Suppressor macrophage treated with lipopolysaccharide for 1 hour (primary cell): ENCODE data around the gene SLC39A11.
"Not testable (repeated sequence)": the region's sequence is repeated elsewhere in the genome, so short reads cannot be mapped to it uniquely, and the experiment has no call there.

ENCODE experiments used
- DNase-seq, 3 donors: peaks; one replicate each; pipeline ENCODE4 v3.0.0-alpha.2; 2020 to 2022

Gene SLC39A11

DNA sequence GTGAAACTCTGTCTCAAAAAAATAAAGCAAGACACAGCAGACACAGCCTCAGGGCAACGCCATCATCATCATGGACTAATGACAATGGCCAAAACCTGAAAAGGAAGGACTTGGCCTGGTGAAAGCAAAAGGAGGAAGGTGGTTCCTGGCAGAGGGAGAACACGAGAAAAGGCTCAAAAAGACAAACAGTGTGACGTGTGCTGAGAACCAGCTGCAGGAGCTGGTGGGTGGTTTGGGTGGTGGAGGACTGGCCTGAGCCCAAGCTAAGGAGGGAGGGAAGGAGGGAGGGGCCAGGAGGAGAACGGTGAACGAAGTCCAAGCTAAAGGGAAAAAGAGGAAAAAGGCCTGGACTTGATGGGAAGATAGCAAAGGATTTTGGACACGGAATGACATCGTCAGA, 85.1 kb downstream of the SLC39A11 start:
- DNase-seq = peak; percentile 52 to 76 (median 73)

- DNase-seq = no peak
Observed at GRCh38 chr17:73005360-73005759, 87.1 kb downstream of the SLC39A11 start.

DNA sequence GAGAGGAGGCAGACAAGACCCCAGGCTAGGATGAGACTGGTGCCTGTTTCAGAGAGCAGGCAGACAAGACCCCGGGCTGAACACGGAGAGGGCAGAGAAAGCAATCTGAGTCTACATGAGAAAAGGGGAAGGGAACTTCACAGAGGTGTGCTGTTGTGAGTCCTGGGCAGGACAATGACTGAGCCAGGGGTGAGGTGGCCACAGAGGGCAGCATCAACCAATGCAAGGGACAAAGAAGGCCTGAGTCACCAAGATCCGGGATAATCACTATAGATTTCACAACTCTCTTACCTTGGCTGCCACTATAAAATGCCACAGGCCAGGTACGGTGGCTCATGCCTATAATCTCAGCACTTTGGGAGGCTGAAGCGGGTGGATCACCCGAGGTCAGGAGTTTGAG, 89.0 kb downstream of the SLC39A11 start:
- no peak for DNase-seq

GRCh38 chr17:73000832-73001231, 91.7 kb downstream of the SLC39A11 start:
- no peak for DNase-seq

DNA sequence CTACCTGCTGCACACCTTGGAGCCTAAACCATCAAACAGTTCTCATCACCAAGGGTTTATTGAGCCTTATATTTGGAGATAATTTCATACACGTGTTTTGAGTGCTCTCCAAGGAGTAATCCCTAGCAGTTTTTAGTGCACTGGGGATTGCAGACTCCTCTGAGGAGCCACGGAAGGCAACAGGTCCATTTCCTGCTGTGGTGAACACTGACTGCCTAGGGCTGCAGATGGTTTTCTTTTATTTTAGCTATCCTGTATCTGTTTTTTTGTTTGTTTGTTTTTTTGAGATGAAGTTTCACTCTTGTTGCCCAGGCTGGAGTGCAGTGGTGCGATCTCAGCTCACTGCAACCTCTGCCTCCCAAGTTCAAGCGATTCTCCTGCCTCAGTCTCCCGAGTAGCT, 93.0 kb downstream of the SLC39A11 start:
- not testable (repeated sequence) for DNase-seq

DNA sequence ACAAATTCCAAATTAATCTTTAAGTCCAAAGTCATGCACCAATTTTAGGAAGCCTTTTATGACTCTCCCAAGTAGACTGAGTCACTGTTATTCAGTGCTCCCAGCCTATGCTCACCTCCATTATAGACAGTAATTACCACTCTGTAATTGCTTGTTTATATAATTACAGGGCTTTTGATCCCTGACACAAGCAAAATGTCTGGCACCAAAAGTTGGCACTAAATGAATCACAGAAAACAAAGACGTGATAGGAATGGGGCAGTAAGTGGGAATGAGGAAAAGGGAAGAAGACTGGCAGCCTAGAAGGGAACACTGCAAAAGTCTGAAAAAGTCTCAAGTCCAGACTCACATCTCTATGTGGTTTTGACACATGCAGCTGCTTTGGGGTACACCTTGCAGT, 94.1 kb downstream of the SLC39A11 start:
- no peak for DNase-seq

GRCh38 chr17:72997559-72997958, 94.9 kb downstream of the SLC39A11 start:
- no peak for DNase-seq

DNA sequence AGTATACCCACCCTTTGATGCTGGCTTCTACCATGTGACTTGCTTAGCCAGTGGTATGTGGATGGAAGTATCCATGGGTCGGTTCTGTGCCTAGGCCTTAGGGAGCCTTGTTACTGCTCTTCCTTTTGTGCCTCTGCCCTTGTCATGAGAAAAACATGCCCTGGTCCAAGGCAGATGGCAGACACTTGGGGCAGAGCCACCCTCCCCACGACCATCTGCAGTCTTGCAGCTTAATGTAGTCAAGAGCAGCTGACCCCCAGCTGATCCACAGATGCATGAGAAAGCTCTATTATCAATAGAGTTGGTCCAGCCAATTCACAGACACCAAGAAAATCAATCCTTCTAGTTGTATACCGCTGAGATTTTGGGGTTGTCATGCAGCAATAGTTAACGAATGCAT, 95.7 kb downstream of the SLC39A11 start:
- no peak for DNase-seq

DNA sequence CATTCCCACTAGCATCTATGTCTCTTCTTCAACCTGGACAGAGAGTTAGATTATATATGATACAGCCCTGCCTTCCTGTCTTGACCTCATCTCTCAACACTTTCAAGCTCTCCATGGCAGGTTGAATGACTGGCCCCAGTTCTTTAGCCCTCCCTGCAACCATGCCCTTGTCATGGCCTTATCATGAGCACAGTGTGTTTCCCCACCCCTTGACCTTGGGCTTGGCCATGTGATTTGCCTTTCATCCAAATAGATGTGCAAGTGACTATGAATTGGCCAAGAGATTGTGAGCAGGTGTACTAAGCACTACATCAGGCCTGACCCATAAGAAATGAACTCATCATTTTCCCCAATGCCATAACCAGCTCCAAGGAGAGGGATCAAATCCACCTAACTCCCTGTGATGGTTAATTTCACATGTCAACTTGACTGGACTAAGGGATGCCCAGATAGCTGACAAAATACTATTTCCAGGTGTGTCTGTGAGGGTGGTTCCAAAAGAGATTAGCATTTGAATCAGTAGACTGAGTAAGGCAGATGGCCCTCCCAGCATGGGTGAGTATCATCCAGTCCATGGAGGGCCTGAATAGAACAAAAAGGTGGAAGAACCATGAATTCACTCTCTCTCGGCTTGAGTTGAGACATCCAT, 97.4 kb downstream of the SLC39A11 start:
- DNase-seq = no peak

DNA sequence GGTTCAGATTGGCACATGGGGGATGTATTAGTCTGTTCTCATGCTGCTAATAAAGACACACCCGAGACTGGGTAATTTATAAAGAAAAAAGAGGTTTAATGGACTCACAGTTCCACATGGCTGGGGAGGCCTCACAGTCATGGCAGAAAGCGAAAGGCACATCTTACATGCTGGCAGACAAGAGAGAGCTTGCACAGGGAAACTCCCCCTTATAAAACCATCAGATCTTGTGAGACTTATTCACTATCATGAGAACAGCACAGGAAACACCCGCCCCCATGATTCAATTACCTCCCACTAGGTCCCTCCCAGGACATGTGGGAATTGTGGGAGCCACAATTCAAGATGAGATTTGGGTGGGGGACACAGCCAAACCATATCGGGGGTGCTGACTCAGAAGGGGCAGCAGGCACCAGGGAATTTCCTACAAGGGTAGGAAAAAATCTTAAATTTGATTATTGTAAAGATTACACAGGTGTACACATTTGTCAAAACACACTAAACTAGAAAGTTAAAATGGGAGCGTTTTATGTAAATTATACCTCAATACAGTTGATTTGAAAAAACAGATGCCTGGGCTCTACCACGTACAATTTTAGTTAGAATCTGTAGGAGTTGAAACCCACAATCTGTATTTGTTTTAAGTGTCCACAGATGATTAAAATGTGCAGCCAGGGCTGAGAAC, 99.6 kb downstream of the SLC39A11 start:
- DNase-seq = peak; percentile 65 to 76 (median 72)

DNA sequence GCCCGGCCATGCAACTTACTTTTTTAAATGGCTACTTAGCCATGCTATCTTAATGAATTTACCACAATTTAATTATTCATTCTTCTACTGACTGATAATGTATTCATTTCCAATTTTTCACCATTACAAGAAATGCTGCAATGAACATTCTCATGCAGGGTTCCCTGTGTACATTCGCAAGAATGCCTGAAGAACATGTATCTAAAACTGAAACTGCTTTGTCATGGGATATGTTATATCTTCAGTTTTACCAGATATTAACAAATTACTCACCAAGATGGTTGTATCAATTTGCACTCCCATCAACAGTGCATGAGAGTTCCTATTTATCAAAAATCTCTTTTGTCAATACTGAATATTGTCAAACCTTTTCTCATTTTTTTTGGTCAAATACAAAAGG, 100.8 kb downstream of the SLC39A11 start:
- peak in 1 of 3 donors; percentile 39 for DNase-seq

GRCh38 chr17:72989074-72989610, 103.3 kb downstream of the SLC39A11 start:
- DNase-seq = no peak

- no peak for DNase-seq
Observed at GRCh38 chr17:72988451-72988850, 104.0 kb downstream of the SLC39A11 start.

DNA sequence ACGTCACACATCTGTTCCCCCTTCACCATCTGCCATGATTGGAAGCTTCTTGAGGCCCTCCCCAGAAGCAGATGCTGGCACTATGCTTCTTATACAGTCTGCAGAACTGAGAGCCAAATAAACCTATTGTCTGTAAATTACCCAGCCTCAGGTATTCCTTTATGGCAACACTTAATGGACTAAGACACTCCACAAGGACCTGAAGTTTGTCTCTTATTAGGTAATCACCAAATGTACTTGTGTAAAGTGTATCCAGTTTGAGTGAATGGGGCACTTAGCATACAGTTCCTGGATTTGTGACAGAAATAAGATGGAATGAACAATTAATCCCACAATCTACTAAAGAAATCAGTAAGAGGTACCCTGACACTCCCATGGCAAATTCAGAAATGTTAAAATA, 105.3 kb downstream of the SLC39A11 start:
- DNase-seq = no peak

DNA sequence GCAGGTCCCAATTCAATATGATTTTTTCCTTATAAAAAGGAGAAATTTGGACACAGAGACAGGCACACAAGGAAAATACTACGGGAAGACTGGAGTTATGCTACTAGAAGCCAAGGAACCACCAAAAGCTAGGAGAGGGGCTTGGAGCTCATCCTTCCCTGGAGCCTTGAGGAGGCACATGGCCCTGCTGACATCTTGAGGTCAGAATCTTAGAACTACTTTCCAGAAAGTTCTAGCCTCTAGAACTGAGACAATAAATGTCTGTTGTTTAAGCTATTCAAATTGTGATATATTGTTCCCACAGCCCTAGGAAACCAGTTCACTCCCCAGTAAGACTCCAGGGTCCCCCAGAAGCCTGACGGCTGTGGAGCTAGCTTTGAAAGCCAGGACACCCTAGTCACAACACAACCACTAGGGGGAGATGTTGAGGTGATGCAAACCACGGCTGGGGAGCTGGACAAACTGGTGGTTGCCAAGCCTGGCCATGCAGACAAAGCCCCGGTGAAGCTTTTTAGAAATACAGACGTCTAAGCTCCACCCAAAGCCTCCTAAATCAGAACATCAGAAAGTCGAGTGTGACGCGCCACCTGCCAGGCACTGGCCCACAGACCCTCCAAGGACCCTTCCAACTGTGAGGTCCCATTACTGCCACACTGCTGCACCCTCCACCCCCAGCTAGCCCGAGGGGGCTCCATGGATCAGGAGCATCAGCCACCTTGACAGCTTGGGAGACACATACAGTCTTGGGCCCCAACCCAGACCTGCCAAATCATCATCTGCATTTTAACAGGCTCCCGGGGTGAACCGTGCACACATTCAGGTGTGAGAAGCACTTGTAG, 106.4 kb downstream of the SLC39A11 start:
- DNase-seq = peak; percentile 81 to 89 (median 89)

DNA sequence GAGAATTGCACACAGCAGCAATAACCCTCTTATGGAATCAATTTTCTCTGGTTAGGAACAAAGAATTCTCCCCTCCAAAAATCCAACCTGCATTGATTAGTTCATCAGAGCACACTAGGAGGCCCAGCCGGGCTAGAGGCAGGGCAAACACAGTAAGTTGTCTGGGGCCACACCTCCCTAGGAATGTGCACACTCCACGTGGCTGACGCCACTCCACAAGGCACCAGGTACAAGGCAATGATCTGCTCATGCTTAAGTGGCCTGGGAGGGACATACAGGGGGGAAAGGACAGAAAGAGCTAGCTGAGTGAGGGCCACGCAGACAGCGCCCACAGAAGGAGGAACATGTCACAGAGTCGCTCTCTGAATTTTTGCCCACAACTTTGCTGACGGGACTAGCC, 107.6 kb downstream of the SLC39A11 start:
- DNase-seq = no peak

DNA sequence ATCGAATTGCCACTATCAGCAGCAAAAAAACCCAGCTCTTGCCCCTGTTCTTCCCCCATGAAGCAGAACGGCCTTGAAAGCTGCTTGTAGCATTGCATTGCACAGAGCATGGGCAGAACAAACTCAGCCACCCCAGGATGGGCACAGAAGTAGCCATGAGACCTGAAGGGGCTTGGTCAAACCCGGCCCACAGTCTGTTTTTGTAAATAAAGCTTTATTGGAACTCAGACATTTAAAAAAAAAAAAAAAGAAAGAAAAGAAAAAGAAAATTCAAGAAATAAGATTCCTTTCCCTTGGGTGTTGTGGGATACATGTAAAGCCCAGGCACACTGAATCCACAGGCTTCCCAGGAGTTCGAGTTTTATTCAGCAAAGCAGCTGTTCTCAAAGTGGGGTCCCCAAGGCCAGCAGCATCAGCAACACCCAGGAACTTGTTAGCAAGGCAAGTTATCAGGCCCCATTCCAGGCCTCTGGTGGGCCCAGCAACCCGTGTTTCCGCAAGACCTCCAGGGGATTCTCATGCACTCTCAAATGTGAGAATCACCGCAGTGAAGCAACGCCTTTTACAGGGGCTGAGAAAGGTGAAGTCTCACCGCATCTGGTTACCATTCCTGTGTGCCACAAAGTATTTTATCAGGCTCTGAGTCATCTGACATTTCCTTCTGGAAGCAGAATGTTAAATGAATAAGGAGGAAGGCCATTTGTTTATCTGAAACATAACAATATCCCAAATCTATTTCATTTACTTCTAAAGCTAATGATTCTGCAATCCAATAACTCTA, 108.2 kb downstream of the SLC39A11 start:
- DNase-seq = no peak

- DNase-seq = no peak
Observed at GRCh38 chr17:72982680-72983079, 109.8 kb downstream of the SLC39A11 start.

GRCh38 chr17:72978593-72979218, 113.8 kb downstream of the SLC39A11 start:
- DNase-seq = peak in 1 of 3 donors; percentile 10

DNA sequence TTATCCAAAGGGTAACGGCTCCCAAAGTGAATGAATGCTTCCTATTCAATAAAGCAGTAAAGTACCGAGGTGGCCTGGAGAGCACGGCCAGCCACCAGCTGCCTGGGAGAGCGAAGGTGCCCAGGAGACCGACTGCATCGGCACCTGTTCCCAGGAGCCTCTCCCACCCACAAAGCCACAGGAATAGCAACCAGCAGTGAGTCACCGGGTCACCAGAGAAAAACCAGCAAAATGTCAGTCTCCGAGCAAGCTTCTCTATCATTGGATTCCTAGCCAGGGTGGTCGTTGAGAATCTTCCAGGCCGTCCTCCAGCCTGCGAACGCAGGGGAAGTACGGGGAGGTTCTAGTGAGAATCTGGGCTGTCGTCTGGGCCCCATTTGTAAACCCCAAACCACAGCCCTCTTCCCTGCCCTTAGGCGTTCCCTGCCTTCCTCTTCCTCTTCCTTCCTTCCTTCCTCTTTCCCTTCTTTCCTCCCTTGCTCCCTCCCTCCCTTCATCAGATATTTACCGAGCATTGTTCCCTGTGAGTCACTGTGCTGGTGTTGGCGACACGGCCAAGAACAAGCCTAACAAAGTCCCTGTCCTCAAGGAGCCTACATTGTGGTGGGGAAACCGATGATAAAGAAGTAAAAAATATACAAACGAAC, 114.6 kb downstream of the SLC39A11 start:
- DNase-seq = peak; percentile 34 to 47 (median 46)

DNA sequence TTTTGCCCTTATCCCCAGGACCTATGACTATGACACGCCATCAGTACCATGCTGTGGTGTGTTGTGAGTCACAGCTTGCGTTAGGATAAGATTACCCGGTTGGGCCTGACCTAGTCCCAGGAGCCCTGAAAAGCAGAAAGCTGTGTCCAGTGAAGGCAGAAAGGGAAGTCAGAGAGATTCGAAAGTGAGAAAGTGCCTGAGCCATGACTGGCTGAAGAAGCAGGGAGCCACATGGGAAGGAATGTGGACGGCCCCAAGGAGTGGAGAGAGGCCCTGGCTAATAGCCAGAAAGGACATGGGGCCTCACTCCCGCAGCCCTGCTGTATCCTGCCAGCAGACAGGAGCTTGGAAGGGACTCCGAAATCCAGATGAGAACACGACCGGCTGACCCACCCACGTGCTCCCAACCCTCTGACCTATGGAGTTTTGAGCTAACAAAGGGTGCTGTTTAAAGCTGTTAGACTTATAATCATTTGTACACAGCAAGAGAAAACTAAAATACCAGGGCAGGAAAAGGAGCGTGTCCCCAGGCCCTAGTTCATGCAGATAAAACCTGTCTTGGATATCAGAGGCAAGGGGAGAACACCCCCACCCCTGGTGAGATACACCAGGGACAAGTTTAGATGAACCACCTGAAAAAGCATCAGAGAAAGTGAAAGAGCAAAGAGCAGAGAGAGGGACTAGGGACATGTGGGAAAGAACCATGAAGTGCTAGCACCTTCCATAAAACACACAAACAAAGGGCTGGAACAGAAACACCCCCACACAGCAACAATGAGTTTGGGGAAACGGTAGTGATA, 115.3 kb downstream of the SLC39A11 start:
- DNase-seq = peak; percentile 90 to 95 (median 91)
